ENCODE data around the gene TMEM108. TPM values are rescaled to one million over a fixed set of nuclear protein-coding genes. Genes with fewer than 3 reads are reported as not detected.

TMEM108 gene
- total and polyA plus RNA-seq, 2 donors (not counting 1 experiment from before 2014, with no cell fraction given): 0.10 to 0.17 TPM

- no peaks in the 10 kb centered on the region for H3K27me3 ChIP-seq (ENCODE audit: control insufficient read depth, insufficient read depth, low read length)
- H2AFZ ChIP-seq (ENCODE audit: low read length): no peak overlapping the region
- H3K79me2 ChIP-seq (ENCODE audit: control insufficient read depth, insufficient read depth, low read length): no peaks in the 10 kb centered on the region
- H3K4me2 ChIP-seq (ENCODE audit: extremely low read depth, insufficient read depth, low read length): no peak overlapping the region
- no peak for DNase-seq (ENCODE audit: low read depth in 2 of 2)
- H3K9ac ChIP-seq (ENCODE audit: insufficient read depth, low read length): no peak overlapping the region
- no peaks in the 10 kb centered on the region for H3K9me3 ChIP-seq (ENCODE audit: control insufficient read depth, insufficient read depth, low read depth, low read length)
- H3K4me3 ChIP-seq (replicated peaks in 1 of 4; ENCODE audit: control extremely low read depth in 1 of 4, insufficient read depth in 1 of 4, low read depth in 3 of 4, low read length in 4 of 4): no peak overlapping the region
- H4K20me1 ChIP-seq (ENCODE audit: control insufficient read depth, extremely low read depth, insufficient read depth, low read length): no peaks in the 10 kb centered on the region
- H3K36me3 ChIP-seq (ENCODE audit: control insufficient read depth, insufficient read depth, low read length): no peaks in the 10 kb centered on the region
- H3K4me1 ChIP-seq (ENCODE audit: control insufficient read depth, extremely low read depth, insufficient read depth, low read length): no peaks in the 10 kb centered on the region
- TF ChIP-seq CTCF (conservative IDR thresholded peaks at IDR 0.05 in 1 of 2, IDR thresholded peaks at IDR 0.05 in 1 of 2; ENCODE audit: low read depth in 1 of 2, low read length in 2 of 2): no peak
- no peak for TF ChIP-seq EZH2 (IDR thresholded peaks at IDR 0.05; ENCODE audit: low read length, missing control alignments)
- no peak overlapping the region for H3K27ac ChIP-seq (ENCODE audit: insufficient read depth, low read length)
These were observed 337.2 kb downstream of the TMEM108 start for GRCh38 chr3:133375403-133375745.

GRCh38 chr3:133376810-133377209 lies 338.6 kb downstream of the TMEM108 start:
- no peak overlapping the region for H3K27ac ChIP-seq (ENCODE audit: insufficient read depth, low read length)
- no peaks in the 10 kb centered on the region for H3K79me2 ChIP-seq (ENCODE audit: control insufficient read depth, insufficient read depth, low read length)
- no peak overlapping the region for H3K4me2 ChIP-seq (ENCODE audit: extremely low read depth, insufficient read depth, low read length)
- H3K4me1 ChIP-seq (ENCODE audit: control insufficient read depth, extremely low read depth, insufficient read depth, low read length): no peaks in the 10 kb centered on the region
- TF ChIP-seq EZH2 (IDR thresholded peaks at IDR 0.05; ENCODE audit: low read length, missing control alignments): no peak
- TF ChIP-seq CTCF (conservative IDR thresholded peaks at IDR 0.05 in 1 of 2, IDR thresholded peaks at IDR 0.05 in 1 of 2; ENCODE audit: low read depth in 1 of 2, low read length in 2 of 2): no peak
- H2AFZ ChIP-seq (ENCODE audit: low read length): no peak overlapping the region
- no peaks in the 10 kb centered on the region for H3K36me3 ChIP-seq (ENCODE audit: control insufficient read depth, insufficient read depth, low read length)
- peak in 1 of 2 donors; percentile 7 for DNase-seq (ENCODE audit: low read depth in 2 of 2)
- H4K20me1 ChIP-seq (ENCODE audit: control insufficient read depth, extremely low read depth, insufficient read depth, low read length): no peaks in the 10 kb centered on the region
- no peak overlapping the region for H3K4me3 ChIP-seq (replicated peaks in 1 of 4; ENCODE audit: control extremely low read depth in 1 of 4, insufficient read depth in 1 of 4, low read depth in 3 of 4, low read length in 4 of 4)
- no peak overlapping the region for H3K9ac ChIP-seq (ENCODE audit: insufficient read depth, low read length)
- H3K27me3 ChIP-seq (ENCODE audit: control insufficient read depth, insufficient read depth, low read length): no peaks in the 10 kb centered on the region
- H3K9me3 ChIP-seq (ENCODE audit: control insufficient read depth, insufficient read depth, low read depth, low read length): no peaks in the 10 kb centered on the region

GRCh38 chr3:133377396-133377795 lies 339.2 kb downstream of the TMEM108 start:
- no peaks in the 10 kb centered on the region for H3K9me3 ChIP-seq (ENCODE audit: control insufficient read depth, insufficient read depth, low read depth, low read length)
- H3K9ac ChIP-seq (ENCODE audit: insufficient read depth, low read length): no peak overlapping the region
- H4K20me1 ChIP-seq (ENCODE audit: control insufficient read depth, extremely low read depth, insufficient read depth, low read length): no peaks in the 10 kb centered on the region
- no peak overlapping the region for H3K4me3 ChIP-seq (replicated peaks in 1 of 4; ENCODE audit: control extremely low read depth in 1 of 4, insufficient read depth in 1 of 4, low read depth in 3 of 4, low read length in 4 of 4)
- no peaks in the 10 kb centered on the region for H3K36me3 ChIP-seq (ENCODE audit: control insufficient read depth, insufficient read depth, low read length)
- TF ChIP-seq CTCF (conservative IDR thresholded peaks at IDR 0.05 in 1 of 2, IDR thresholded peaks at IDR 0.05 in 1 of 2; ENCODE audit: low read depth in 1 of 2, low read length in 2 of 2) (peak; percentile 57 to 70), EZH2 (IDR thresholded peaks at IDR 0.05; ENCODE audit: low read length, missing control alignments) (no peak)
- DNase-seq (ENCODE audit: low read depth in 2 of 2): peak; percentile 42 to 75
- no peaks in the 10 kb centered on the region for H3K27me3 ChIP-seq (ENCODE audit: control insufficient read depth, insufficient read depth, low read length)
- no peaks in the 10 kb centered on the region for H3K79me2 ChIP-seq (ENCODE audit: control insufficient read depth, insufficient read depth, low read length)
- no peak overlapping the region for H3K4me2 ChIP-seq (ENCODE audit: extremely low read depth, insufficient read depth, low read length)
- no peak overlapping the region for H2AFZ ChIP-seq (ENCODE audit: low read length)
- no peaks in the 10 kb centered on the region for H3K4me1 ChIP-seq (ENCODE audit: control insufficient read depth, extremely low read depth, insufficient read depth, low read length)
- no peak overlapping the region for H3K27ac ChIP-seq (ENCODE audit: insufficient read depth, low read length)
